ENCODE results near the gene RAB3A.
A peak's percentile ranks its signal among the peaks of the same experiment; 100 is the strongest.

Gene RAB3A

GRCh38 chr19:18196511-18196845 is 7.4 kb downstream of the RAB3A start:
- no peak for DNase-seq

GRCh38 chr19:18194554-18195238 is 9.1 kb downstream of the RAB3A start:
- no peak for DNase-seq

- DNase-seq = no peak
These were observed 9.7 kb downstream of the RAB3A start for GRCh38 chr19:18194181-18194530.

- no peak for DNase-seq
These were observed 10.3 kb downstream of the RAB3A start for GRCh38 chr19:18193388-18194180.

GRCh38 chr19:18192673-18193387 is 11.0 kb downstream of the RAB3A start, which contains the start of gene MPV17L2:
Gene MPV17L2 (plus strand): TSS chr19:18193218. CDS start chr19:18193282, 64 bp downstream.
- DNase-seq = peak; percentile 99

GRCh38 chr19:18191640-18192062 is 12.2 kb downstream of the RAB3A start:
- no peak for DNase-seq

- DNase-seq = no peak
These were observed 13.6 kb downstream of the RAB3A start for GRCh38 chr19:18190278-18190677.

- no peak for DNase-seq
These were observed 18.3 kb downstream of the RAB3A start for GRCh38 chr19:18185538-18185937.

- no peak for DNase-seq
These were observed 20.3 kb downstream of the RAB3A start for GRCh38 chr19:18183529-18183928.

GRCh38 chr19:18179957-18180356 is 23.9 kb downstream of the RAB3A start:
- DNase-seq = no peak

- DNase-seq = no peak
These were observed 27.2 kb downstream of the RAB3A start for GRCh38 chr19:18176367-18177310.

- no peak for DNase-seq
These were observed 28.9 kb downstream of the RAB3A start for GRCh38 chr19:18174983-18175382.

GRCh38 chr19:18173572-18174288 is 30.1 kb downstream of the RAB3A start, which contains the start of gene IFI30:
Gene IFI30 (plus strand): TSS chr19:18173813. CDS start chr19:18173842, 29 bp downstream.
- DNase-seq = no peak

- no peak for DNase-seq
These were observed 30.7 kb downstream of the RAB3A start for GRCh38 chr19:18173054-18173571.

- no peak for DNase-seq
These were observed 31.4 kb downstream of the RAB3A start for GRCh38 chr19:18172331-18173053.

- DNase-seq = no peak
These were observed 32.1 kb downstream of the RAB3A start for GRCh38 chr19:18171605-18172327.

- DNase-seq = no peak
These were observed 33.1 kb downstream of the RAB3A start for GRCh38 chr19:18170714-18171255.

- no peak for DNase-seq
These were observed 35.0 kb downstream of the RAB3A start for GRCh38 chr19:18168673-18169381.

GRCh38 chr19:18167975-18168645 is 35.7 kb downstream of the RAB3A start:
- DNase-seq = no peak
